Inflammatory macrophage (primary cell): ENCODE measurements around the gene HOXA11.
A peak's percentile ranks its signal among the peaks of the same experiment; 100 is the strongest.

Experiments used
- DNase-seq, 2 donors: peaks; one replicate each; pipeline ENCODE4 v3.0.0-alpha.2; 2020 to 2022

HOXA11 gene

DNA sequence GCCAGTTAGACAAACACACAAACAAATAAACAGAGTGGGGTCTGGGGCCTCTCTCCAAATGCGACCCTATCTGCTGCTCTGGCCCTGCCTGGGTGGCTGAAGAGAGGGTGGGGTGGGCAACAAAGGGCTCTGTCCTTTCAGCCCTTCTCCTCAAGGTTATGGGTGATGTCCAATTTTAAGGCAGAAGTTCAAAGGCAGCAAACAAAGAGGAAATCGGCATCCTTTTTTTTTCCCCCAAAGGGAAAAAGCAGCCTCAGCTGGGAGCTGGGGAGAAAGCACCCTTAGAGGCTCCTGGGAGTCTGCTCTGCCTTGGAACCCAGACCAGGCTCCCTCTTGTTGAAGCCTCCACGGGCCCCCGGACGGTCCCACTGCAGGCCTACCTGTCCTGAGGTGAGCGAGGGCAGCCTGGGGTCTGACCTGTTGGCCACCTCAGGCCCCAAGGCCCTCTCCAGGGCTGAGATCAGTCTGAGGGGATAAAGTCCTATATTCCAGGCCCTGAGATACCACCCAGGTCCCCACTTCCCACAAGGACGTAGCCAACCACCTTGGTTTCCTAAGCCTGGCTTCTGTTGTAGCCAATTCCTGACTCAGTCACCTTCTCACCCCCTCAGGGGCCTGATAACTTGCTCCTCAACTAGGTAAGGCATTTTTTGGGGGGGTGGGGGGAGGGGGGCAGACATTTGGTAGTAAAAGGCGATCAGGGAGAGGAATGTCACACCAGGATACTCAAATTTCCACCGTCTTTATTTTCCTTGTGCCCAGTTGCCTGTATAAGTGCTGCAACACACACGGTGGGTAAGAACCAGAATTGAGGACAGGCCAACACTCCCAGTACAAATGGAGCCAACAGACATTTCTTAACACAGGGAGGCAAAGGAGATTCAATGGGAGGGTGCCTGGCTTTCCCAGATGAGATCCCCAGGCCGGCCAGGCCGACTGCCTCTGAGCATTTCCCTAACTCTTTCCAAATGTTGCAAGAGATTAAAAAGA, 4.3 kb downstream of the HOXA11 start:
- no peak for DNase-seq

DNA sequence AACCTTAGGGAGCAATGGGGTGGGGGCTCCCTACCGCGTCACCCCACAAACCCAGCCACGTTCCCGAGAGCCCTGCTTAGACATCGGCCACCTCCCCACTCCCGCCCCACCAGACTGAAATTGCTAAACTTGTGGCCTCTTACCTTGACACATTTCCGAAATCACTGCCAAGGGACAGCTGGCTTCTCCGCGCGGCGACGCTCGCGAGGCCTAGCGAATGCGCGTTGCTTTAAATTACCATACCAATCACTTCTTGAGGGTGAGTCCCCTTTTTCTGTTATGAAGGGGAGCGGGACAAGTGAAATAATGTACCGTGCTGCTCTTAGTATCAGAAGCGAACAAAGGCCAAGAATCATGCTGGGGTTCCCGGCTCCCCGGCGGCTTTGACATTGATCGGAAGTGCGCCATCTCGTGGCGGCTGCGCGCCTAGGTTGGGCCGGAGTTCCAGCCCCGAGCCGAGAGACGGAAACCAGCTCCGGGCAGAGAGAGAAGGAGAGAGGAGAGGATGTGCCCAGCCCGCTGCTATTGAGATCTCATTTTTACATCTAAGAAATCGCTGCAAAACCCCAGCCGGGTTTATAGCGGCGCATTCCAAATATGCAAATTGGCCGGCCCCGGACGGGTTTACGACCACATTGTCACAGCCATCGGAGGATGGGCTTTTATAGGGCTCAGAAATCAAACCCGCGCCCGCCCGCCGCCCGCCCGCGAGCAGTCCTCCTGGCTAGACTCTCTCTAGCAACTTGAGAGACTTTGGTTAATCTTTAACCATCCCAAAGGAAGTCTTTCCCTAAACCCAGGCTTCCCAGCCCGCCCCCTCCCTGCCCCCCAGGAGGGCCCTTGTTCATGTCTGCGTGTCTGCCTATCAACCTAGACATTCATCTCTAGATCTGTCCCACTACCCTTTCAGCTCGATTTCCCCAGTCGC, 5.3 kb downstream of the HOXA11 start:
- peak; percentile 67 to 69 for DNase-seq

DNA sequence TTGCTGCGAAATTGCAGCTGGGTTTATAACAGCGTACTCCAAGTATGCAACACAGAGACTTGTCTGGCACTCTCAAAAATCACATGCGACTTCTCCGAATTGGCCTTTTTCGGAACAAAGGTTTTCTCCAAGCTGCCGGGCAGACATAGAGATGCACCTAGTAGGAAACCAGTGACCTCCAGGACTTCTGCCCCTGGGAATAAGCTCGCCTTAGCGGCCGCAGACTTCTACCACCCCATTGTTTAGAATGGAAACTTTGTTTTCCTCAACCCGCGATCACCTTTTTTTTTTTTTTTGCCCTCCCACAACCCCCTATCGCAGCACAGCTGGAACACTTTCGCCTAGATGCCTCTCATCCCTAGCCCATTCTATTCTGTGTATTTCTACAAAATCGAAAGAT, 6.0 kb downstream of the HOXA11 start:
- DNase-seq: no peak

DNA sequence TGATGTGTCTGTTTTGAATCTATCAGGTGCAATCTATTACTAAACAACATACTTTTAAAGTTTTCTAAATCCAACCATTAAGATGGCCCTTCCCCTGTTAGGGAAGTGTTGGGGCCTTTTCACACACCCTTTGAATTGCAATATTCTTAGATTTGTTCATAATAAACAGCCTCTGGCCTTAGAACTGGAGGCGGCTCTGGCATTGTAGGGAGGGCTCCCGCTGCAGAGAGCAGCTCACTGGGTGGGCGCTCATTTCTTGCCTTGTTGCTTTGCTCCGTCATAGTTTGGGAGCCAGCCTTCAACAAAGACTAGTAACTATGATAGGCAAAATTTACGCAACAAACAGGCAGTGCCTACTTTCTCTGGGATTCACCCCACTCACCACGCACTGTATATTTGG, 6.7 kb downstream of the HOXA11 start:
- DNase-seq: no peak

DNA sequence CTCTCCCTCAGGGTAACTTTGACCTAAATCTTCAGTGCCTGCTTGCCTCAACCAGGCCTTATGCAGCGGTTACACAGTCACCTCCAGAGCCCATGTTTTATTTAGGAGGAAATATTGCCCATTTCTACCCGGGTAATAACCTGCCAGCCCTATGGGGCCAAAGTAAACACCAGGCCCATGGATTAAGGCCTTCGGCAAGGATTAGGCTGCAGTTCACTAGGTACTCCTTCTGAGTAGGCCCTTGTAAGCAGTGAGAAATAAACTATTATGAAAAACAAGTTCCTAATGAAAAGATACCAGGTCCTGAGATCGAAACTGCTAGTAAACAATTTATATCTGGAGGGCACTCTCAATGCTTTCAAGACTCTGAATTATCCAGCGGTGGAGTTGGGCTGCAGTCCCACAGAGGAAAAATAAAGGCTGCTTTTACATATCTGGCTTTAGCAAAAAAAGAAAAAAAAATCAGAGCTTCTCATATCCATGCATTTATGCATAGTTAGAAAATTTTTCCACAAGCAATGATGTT, 7.2 kb downstream of the HOXA11 start:
- DNase-seq: no peak

DNA sequence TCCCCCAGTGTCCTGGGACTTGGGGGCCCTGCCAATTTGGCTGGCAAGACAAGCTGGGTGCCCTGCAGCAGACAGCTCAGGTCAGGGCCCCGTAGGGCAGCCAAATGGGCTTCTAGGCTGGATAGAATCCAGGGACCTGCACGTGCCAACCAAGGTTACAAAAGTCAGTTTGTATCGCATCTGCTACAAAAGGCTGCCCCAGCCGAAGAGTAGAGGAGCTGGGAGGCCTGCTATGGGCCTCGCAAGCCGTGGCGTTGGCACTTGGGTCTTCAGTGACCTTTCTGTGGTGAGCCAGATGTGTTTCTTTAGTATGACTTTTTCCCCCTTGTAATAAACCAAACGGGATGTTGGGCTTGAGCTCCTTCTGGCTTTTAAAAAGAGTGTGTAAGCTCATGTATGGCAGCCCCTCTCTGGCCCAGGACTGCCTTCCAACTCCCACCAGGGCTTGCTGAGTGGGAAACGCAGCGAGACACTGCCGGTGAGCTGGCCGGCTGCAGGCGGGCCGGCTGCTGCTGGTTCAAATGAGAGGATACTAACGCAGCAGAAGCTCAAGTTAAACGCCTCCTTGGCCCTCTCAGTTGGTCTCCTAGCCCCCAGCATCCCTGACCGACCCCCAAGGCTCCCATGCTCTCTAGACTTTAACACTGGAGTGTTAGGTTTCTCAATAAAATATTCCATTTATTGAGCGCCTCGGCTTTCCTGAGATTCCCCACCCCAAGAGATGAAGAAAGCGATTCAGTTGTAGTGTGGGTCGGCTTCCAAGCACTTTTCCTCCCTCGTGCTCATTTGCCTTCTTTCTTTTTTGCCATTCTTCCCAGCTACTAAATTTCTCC, 7.9 kb downstream of the HOXA11 start:
- no peak for DNase-seq

DNA sequence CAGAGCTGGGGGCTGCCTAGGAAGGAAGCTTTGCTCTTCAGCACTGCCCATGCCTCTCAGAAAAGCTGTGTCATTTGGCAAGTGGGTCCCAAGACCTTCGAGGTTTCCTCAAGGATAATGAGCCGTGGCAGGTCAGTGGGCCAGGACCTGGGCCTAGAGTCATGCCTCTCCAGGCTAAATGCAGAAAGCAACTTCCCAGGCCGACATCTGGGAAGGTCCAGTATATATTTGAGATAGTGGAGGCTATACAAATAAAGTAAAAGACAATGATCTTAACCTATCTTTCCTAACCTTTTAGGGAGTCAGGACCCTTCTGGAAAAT, 8.5 kb downstream of the HOXA11 start:
- DNase-seq: no peak

DNA sequence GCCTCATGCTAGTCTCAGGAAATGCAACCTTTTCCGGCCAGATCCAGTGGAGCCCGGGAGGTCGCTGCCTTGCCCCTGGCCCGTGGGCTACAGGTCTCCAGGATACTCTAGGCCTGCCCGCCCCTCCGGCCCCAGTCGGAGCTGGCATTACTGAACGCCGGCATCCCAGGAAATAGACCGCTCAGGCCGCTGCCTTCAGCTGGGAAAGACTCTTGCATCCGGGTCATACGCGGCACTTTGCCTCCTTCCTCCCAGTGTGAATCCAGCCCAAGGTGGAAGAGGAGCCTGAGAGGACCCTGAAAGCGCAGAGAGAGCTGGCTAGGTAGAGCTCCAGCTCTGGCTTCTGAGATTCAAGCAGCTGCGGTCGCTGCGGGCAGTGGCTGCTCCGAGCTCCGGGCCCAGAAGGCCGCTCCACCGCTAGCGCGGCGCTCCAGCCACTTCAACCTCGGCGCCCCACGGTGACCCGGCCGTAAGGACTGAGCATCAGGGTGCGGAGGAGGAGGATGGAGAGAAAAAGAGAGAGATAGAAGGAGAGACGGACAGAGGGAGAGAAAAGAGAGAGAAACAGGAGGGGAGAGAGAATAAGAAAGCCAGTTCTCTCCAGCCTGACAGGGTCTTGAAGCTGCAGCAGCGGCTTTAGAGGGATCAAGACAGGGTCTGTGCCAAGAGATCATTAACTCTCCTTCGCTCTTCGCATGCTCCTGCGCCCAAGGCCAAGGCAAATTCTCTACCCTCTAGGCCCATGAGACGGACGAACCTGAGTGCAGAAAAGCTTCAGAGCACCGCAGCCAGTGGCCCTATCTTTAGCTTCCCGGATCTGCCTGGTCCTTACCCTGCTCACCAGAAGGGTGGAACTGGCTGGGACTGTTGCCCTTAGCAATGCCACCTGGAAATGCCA, 9.2 kb downstream of the HOXA11 start:
- no peak for DNase-seq

DNA sequence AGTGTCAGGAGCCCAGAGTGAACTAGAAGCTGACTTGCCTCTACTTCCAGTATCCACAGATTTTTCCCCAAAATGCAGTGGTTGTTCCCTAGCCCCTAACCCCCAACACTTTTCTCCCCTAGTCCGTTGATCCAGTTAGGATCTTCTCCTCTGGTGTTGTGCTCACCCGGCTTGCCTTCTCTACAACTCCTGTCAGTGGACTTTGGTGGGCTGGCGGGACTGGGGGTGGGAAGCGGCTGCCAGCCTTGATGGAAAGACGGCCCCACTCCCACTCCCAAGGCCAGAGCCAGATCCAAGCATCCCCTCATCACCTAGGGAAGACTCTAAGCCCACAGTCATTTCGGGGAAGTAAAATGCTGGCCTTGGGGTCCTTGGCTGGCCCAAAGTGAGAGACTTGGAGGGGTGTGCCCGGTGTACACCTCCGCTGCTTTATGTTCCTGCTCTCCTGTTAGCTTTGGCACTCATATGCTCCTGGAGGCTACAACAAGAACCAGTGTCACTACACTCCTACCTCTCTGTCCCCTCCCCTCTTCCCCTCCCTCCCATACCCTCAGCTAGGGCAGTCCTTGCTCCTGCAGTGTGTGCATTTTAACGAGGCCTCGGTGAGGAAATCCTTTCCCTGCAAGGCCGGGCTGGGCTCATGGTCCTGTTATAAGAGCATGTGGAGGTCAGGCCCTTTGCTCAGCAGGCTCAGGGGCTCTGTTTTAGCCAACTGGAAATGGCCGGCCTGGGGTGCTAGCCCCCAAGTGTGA, 10.0 kb downstream of the HOXA11 start:
- DNase-seq: no peak

DNA sequence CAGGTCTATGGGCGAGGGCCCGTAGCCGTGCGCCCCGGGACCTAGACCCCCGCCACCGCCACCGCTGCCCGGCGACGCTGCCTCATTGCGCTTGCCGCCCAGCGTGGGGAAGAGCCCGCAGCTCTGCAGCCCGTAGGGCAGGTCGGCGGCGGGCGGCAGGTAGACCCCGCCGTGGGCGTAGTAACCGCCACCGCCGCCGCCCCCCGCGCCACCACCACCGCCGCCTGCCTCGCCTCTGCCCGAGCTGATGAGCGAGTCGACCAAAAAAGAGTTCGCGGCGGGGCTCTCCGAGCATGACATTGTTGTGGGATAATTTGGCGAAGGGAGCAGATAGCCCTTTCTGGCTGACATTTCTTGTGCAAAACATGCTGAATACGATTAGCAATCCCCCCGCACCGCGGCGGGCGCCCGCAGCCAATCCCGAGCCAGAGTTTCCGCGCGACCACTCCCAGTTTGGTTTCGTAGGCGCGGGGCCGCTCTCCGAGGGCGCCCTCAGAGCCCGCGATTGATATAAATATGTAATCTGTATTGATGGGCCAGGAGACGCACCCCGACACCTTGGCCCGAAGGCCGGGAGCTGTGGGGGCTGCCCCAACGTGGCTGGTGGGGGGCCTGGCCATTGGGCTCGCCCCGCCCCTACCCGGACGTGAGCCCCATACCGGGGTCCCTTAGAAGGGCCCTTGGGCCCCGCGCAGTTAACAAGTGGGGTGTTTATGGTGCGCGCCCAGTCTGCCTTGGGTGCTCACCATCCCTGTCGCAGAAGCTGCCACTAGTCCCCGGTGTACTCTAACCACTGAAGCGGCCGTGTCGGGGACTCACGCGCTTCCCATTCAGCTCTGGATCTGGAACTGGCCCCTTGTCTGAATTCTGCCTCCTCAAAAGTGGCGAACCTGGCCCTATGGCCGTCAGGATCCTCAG, 10.8 kb downstream of the HOXA11 start, which contains the start of gene HOXA10:
Gene HOXA10, minus strand, starts transcription at position 365 of the 918 bp plus-strand sequence. Its CDS starts 14 bp downstream, at position 351.
- DNase-seq: no peak

DNA sequence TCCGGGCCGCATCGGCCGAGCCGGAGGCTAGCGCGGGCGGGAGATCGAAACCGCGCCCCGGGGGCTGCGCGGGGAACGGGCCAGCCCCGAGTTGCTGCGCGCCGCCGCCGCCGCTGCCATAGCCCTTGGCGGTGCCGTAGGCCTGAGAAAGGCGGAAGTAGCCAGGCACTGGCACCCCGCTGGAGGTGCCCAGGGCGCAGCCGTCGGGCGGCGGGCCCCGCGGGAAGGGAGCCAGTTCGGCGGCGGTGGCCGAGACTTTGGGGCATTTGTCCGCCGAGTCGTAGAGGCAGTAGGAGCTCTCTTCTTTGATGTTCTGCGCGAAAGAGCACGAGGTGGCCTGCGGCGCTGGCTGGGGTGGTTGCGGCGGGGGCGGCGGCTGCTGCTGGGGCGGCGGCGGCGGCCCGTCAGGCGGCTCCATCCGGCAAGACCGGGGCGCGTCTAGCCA, 11.5 kb downstream of the HOXA11 start:
- DNase-seq: peak; percentile 51 to 58

DNA sequence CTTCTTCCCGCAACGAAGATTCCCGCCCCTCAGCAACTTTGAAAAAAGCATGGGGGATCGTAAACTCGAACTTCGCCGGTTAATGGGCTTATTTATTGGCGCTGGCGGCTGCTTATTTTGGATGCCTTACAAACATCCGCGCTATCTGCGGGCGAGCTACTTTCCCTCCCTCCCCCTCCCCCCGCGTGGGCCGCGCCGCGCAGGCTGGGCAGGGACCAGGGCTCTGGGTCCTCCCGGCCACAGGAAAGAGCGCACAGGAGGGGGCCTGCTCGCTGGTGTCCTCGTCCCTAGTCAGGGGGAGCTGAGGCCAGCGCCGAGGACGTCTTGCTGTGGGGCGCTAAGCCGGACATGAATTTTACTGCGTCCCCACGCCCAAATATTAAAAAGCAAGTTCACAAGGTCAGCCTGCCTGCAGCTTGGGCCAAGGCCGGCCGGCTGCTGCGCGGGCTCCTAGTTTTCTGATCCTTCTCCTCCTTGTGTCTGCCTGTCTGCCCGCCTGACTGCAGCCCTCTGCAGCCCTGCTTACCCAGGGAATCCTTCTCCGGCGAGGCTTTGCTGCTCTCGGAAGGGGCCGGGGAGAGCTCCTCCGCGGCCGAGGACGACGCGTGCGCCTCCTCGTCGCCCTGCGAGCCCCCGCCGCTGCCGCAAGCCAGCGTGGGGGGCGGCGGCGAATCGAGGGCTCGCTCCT, 12.1 kb downstream of the HOXA11 start:
- no peak for DNase-seq

DNA sequence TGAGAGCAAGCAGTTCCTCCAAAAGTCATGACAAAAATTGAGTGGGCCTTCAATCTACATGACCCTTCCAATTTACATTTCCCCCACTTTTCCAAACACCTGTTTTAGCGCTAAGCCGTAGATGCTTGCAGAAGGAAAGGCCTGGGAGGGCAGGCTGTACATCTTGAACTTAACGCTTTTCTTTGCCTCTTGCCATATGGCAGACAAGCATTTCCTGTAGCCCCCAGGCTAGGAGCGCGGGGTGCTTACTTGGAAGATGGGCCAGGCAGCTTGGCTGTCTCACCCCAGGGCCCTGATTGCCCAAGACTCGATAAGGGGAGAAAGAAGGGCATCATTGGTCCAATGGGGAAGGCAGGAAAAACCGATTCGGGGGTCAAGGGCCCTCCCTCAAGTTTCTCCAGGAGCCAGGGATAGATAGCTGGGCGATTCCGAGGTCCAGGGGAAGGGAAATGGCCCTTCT, 12.7 kb downstream of the HOXA11 start:
- DNase-seq: no peak

DNA sequence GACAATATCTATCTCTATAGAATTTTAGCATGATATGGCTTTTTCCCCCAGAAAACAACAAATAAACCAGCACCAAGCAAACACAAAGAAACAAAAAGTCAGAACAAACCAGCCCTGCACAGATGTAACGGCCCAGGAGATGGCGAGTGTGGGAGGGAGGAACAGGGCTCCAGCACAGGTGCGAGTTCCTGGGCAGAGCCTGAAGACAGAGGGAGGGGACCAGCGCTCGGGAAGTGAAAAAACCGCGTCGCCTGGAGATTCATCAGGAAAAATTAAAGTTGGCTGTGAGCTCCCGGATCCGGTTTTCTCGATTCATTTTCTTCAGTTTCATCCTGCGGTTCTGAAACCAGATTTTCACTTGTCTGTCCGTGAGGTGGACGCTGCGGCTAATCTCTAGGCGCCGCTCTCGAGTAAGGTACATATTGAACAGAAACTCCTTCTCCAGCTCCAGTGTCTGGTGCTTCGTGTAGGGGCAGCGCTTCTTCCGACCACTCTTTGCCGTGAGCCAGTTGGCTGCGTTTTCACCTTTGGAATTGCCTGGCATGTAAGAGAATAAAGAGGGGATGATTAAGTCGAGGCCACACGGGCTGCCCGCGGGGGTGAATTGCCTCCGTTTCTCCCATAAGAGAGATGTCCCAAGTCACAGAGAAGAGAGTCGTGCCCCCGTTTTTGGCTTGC, 13.3 kb downstream of the HOXA11 start:
- no peak for DNase-seq

DNA sequence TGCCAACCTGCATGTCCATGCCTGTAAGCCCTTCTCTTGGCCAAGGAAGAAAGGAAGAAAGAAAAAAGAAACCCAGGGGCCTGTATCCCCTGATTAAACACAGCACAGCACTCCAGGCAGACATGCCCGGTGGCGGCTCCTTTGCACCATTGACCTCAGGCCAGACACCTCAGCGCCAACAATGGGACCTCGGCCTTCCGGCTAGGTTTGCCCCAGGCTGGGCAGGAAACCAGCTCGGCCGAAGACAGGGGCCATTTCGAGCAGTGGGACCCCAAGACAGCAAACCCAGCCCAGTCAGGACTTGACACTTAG, 13.8 kb downstream of the HOXA11 start:
- no peak for DNase-seq

DNA sequence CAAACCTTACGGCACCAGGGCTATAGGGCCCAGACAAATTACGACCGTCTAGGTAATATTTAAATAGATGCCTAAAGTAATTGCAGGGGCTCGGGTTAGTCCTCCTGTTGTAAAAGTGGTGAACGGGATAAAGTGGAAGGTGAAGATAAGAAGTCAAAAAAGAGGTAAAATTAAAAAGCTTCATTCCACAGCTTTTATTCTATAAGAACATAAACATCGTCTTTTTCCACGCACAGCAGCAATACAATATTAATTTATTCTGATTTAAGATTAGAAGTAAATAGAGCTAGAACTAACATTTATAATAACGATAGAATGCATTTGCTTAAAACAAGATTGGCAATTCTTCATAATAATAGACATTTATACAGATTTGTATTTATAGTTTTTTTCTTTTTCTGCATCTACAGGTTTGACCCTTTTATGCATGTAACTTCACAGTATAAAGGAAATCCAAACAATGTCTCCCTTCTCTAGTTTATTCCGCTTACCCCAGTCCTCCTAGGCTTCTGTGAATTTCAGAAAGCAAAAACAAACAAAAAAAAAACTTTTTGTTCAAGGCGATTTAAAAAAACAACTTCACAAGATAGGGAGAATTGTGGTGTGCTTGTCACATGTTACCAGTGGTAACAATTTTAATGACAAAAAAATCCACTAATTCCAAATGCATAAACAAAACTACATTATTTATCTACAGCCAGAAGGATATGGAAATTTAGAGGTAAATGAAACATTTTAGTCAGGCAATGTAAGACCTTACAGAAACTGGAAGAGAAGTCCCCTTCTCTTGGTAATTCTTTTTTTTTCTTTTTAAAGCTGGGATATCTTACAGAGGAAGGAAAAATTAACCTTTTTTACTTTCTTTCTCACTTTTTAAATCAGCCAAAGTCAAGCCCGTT, 14.4 kb downstream of the HOXA11 start:
- no peak for DNase-seq
